ENCODE measurements around the gene CCKAR. TPM values are rescaled to one million over a fixed set of nuclear protein-coding genes. Genes with fewer than 3 reads are reported as not detected.
A peak's percentile ranks its signal among the peaks of the same experiment; 100 is the strongest.
"Not testable (repeated sequence)": the region's sequence is repeated elsewhere in the genome, so short reads cannot be mapped to it uniquely, and the experiment has no call there.

CCKAR gene
- total RNA-seq, 1 experiment from 2014 or later, result not detected

DNA sequence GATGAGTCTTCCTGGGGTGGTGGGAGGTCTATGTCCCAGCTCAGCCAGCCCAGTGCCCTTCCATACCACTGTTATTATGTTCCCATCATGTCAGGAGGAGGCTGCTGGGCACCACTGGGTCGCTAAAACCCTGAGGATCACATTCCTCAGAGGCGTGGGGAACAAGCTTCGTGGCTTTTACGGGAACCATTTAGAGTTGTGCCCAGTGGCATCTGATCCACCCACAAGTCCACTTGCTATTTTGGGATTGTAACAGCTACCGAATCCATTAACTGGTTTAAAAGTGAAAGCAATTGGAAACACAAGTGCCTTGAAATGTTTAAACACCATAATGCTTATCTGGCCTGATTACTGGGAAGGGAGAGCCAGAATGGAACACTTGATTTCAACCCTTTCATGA is 13.1 kb upstream of the CCKAR start:
- no peak overlapping the region for H3K27ac Mint-ChIP-seq (ENCODE audit: low read depth, unreplicated experiment)
- TF ChIP-seq, protein P1, sequence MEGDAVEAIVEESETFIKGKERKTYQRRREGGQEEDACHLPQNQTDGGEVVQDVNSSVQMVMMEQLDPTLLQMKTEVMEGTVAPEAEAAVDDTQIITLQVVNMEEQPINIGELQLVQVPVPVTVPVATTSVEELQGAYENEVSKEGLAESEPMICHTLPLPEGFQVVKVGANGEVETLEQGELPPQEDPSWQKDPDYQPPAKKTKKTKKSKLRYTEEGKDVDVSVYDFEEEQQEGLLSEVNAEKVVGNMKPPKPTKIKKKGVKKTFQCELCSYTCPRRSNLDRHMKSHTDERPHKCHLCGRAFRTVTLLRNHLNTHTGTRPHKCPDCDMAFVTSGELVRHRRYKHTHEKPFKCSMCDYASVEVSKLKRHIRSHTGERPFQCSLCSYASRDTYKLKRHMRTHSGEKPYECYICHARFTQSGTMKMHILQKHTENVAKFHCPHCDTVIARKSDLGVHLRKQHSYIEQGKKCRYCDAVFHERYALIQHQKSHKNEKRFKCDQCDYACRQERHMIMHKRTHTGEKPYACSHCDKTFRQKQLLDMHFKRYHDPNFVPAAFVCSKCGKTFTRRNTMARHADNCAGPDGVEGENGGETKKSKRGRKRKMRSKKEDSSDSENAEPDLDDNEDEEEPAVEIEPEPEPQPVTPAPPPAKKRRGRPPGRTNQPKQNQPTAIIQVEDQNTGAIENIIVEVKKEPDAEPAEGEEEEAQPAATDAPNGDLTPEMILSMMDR (IDR thresholded peaks at IDR 0.05; ENCODE audit: unreplicated experiment), result no peak

DNA sequence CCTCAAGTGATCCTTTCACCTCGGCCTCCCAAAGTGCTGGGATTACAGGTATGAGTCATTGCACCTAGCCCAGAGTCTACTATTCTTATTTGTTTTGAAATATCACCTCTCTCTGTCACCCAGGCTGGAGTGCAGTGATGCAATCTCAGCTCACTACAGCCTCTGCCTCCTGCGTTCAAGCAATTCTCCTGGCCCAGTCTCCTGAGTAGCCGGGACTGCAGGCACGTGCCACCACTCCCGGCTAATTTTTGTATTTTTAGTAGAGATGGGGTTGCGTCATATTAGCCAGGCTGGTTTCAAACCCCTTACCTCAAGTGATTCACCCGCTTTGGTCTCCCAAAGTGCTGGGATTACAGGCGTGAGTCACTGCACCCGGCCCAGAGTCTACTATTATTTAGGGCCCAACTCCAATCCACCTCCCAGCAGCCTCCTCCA is 10.3 kb upstream of the CCKAR start:
- H3K36me3 Mint-ChIP-seq (ENCODE audit: insufficient read depth, unreplicated experiment); POLR2A ChIA-PET; BruUV-seq (replicated peaks); H3K27me3 Mint-ChIP-seq (ENCODE audit: insufficient read depth, unreplicated experiment); CTCF ChIA-PET; H3K9me3 Mint-ChIP-seq (ENCODE audit: unreplicated experiment): not testable (repeated sequence)
- peak overlapping the region; percentile 22 for H3K4me3 Mint-ChIP-seq (ENCODE audit: unreplicated experiment)
- DNase-seq (ENCODE audit: unreplicated experiment), result peak; percentile 91
- H3K4me1 Mint-ChIP-seq (ENCODE audit: insufficient read depth, unreplicated experiment), result peaks cover 15% of the 10 kb centered on the region
- peak overlapping the region; percentile 73 for H3K27ac Mint-ChIP-seq (ENCODE audit: low read depth, unreplicated experiment)
- intact Hi-C loops (cut with micrococcal nuclease), result loop anchor here (1.0 kb wide), 1 partner anchor 85 kb away; no protein-coding TSS in a partner anchor

More for the DNA sequence above, 13.1 kb upstream of the CCKAR start:
- Mint-ChIP-seq H3K4me3 (ENCODE audit: unreplicated experiment) (no peak overlapping the region), H3K9me3 (ENCODE audit: unreplicated experiment) (peaks cover 8% of the 10 kb centered on the region), H3K27me3 (ENCODE audit: insufficient read depth, unreplicated experiment) (no peaks in the 10 kb centered on the region), H3K4me1 (ENCODE audit: insufficient read depth, unreplicated experiment) (peaks cover 15% of the 10 kb centered on the region), H3K36me3 (ENCODE audit: insufficient read depth, unreplicated experiment) (no peaks in the 10 kb centered on the region)
- ChIA-PET POLR2A (no interaction called here), CTCF (interaction anchor here (0.9 kb wide), 1 partner anchor 16 kb away, joined by 3 read pairs; no protein-coding TSS in a partner anchor)
- intact Hi-C loops (cut with micrococcal nuclease), result no loop called here
- no TSS peak for BruUV-seq (replicated peaks)
- DNase-seq (ENCODE audit: unreplicated experiment), result no peak

DNA sequence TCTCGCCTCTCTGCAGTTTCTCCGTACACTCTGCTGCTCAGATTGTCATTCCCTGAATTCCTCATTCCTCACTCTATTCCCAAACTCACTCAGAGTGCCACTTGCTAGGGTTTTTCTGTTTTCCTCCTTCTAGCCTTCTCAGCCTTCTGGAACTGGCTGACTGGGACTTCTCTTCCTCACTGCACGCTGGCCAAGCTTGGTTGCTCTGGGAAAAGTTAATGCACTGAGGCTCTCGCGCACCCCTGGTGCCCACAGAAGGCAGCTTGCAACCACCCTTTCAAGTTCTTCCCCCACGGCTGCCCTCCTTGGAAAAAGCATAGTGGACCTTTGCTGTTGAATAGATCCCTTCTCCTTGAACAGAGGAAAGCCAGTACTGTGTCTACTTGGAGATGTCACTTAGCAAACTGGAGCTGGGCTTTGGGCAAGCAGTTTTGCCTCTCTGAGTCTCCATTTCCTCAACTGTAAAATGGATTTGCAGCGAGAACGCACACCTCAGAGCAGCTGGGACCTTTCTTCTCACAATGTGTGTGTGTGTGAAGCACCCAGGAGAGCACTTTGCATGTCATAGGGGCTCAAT is 6.0 kb upstream of the CCKAR start:
- H3K9me3 Mint-ChIP-seq (ENCODE audit: unreplicated experiment), result no peaks in the 10 kb centered on the region
- DNase-seq (ENCODE audit: unreplicated experiment), result no peak
- ChIA-PET CTCF (no interaction called here), POLR2A (no interaction called here)
- BruUV-seq (replicated peaks), result no TSS peak
- TF ChIP-seq, protein P1 (IDR thresholded peaks at IDR 0.05; ENCODE audit: unreplicated experiment), result no peak
- peaks cover 12% of the 10 kb centered on the region for H3K4me1 Mint-ChIP-seq (ENCODE audit: insufficient read depth, unreplicated experiment)
- no peaks in the 10 kb centered on the region for H3K36me3 Mint-ChIP-seq (ENCODE audit: insufficient read depth, unreplicated experiment)
- H3K4me3 Mint-ChIP-seq (ENCODE audit: unreplicated experiment), result no peak overlapping the region
- no peak overlapping the region for H3K27ac Mint-ChIP-seq (ENCODE audit: low read depth, unreplicated experiment)
- intact Hi-C loops (cut with micrococcal nuclease), result no loop called here
- H3K27me3 Mint-ChIP-seq (ENCODE audit: insufficient read depth, unreplicated experiment), result peaks cover 27% of the 10 kb centered on the region

DNA sequence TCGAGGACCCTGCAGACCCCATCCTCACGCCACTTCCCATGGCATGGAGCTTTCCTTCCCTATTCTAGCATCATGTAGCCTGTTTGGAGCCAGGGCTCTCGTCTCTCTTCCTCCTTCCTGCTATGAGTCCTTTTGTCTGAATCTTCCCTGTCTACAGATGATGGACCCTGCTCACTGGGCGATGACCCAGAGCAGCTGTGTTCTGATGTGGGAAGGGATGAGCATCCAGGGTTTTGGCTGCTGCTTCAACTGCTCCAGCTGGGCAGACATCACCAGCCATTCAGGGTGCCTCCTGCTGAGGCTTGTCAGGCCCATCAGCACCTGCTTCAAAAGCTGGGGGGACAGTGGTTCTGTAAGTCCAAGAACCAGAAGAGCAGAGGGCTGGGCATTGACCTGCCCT is 3.2 kb upstream of the CCKAR start:
- H3K36me3 Mint-ChIP-seq (ENCODE audit: insufficient read depth, unreplicated experiment), result no peaks in the 10 kb centered on the region
- TF ChIP-seq, protein P1 (IDR thresholded peaks at IDR 0.05; ENCODE audit: unreplicated experiment), result no peak
- H3K27ac Mint-ChIP-seq (ENCODE audit: low read depth, unreplicated experiment), result no peak overlapping the region
- no TSS peak for BruUV-seq (replicated peaks)
- no peaks in the 10 kb centered on the region for H3K9me3 Mint-ChIP-seq (ENCODE audit: unreplicated experiment)
- no peaks in the 10 kb centered on the region for H3K4me1 Mint-ChIP-seq (ENCODE audit: insufficient read depth, unreplicated experiment)
- CTCF ChIA-PET, result interaction anchor here (0.7 kb wide), 1 partner anchor 234 kb away, joined by 3 read pairs; no protein-coding TSS in a partner anchor
- intact Hi-C loops (cut with micrococcal nuclease), result no loop called here
- POLR2A ChIA-PET, result no interaction called here
- no peak overlapping the region for H3K4me3 Mint-ChIP-seq (ENCODE audit: unreplicated experiment)
- no peak for DNase-seq (ENCODE audit: unreplicated experiment)
- peaks cover 50% of the 10 kb centered on the region for H3K27me3 Mint-ChIP-seq (ENCODE audit: insufficient read depth, unreplicated experiment)

Data from MCF 10A (cell line).